ENCODE data around the gene VWA8. TPM values are rescaled to one million over a fixed set of nuclear protein-coding genes. Genes with fewer than 3 reads are reported as not detected.

The VWA8 gene
- polyA plus RNA-seq, 1 experiment: 12.4 TPM

DNA sequence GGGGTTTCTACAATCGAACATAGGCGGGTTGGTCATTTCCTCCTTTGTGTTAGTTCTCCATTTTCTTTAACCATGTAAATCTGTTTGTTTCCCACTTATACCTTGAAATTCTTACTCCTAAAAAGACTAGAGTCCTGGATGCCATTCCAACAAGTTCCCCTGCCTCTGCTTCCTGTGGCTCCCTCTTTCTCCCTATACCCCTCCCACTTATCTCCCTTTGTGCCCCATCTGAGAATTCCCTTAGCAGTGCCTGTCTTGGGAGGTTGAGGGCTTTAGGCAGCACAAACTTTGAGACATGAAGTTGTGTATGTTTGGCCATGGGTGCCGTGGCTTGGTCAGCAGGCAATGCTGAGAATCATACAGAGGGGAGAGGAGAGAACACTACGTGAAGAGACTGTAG, 327.1 kb downstream of the VWA8 start:
- TF ChIP-seq, protein P1, sequence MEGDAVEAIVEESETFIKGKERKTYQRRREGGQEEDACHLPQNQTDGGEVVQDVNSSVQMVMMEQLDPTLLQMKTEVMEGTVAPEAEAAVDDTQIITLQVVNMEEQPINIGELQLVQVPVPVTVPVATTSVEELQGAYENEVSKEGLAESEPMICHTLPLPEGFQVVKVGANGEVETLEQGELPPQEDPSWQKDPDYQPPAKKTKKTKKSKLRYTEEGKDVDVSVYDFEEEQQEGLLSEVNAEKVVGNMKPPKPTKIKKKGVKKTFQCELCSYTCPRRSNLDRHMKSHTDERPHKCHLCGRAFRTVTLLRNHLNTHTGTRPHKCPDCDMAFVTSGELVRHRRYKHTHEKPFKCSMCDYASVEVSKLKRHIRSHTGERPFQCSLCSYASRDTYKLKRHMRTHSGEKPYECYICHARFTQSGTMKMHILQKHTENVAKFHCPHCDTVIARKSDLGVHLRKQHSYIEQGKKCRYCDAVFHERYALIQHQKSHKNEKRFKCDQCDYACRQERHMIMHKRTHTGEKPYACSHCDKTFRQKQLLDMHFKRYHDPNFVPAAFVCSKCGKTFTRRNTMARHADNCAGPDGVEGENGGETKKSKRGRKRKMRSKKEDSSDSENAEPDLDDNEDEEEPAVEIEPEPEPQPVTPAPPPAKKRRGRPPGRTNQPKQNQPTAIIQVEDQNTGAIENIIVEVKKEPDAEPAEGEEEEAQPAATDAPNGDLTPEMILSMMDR (IDR thresholded peaks at IDR 0.05; ENCODE audit: low read depth, low read length): no peak
- ChIA-PET CTCF (interaction anchor here (1.2 kb wide), 1 partner anchor 174 kb away, joined by 3 read pairs; no protein-coding TSS in a partner anchor), POLR2A (interaction anchor here (0.7 kb wide), 1 partner anchor 14 kb away, joined by 3 read pairs; no protein-coding TSS in a partner anchor)
- Histone ChIP-seq H3K4me3 (ENCODE audit: low read depth, low read length) (no peak overlapping the region), H3K27me3 (ENCODE audit: control insufficient read depth, insufficient read depth, low read length) (no peaks in the 10 kb centered on the region), H3K9me3 (ENCODE audit: control insufficient read depth, insufficient read depth, low read length) (no peaks in the 10 kb centered on the region), H3K27ac (ENCODE audit: low read depth, low read length) (no peak overlapping the region)
- no peak for DNase-seq (ENCODE audit: low read depth, low spot score)

DNA sequence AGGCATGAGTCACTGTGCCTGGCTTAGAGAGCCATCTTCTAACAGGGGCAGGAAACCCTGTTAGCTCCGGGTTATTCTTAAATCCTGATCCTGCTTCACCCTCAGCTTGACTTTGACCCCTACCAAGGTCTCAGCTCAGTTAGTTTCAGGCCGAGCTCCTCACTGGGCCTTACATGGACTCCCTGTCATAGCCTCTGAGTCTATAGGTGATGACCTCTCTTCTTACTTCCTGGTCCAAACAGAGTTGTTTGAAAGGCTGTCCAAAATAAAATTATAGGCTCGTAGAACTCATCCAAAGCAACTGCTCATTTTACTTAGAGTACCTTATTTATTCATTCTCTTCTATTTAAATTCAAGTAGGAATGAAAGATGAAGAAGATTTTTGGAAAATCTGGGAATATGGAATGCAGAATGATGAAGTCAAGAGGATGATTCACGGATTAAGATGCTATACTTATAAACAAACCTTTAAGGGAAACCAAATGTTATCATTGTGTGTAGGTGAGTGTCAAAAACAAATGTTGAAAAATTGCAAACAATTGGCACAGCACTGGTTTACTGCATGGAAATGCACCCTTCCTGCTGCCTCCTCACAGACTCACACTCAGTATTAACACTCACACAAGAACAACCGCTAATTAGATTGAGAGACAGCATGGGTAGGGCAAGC, 329.5 kb downstream of the VWA8 start:
- POLR2A ChIA-PET: interaction anchor here (0.6 to 1.0 kb wide), 3 partner anchors 17 to 172 kb away, joined by 3 to 4 read pairs (median 3); no protein-coding TSS in a partner anchor
- no peaks in the 10 kb centered on the region for H3K9me3 ChIP-seq (ENCODE audit: control insufficient read depth, insufficient read depth, low read length)
- no peaks in the 10 kb centered on the region for H3K27me3 ChIP-seq (ENCODE audit: control insufficient read depth, insufficient read depth, low read length)
- no peak for DNase-seq (ENCODE audit: low read depth, low spot score)
- H3K27ac ChIP-seq (ENCODE audit: low read depth, low read length): peak overlapping the region; percentile 93
- CTCF ChIA-PET: interaction anchor here (0.8 kb wide), 1 partner anchor 173 kb away, joined by 3 read pairs; no protein-coding TSS in a partner anchor
- no peak overlapping the region for H3K4me3 ChIP-seq (ENCODE audit: low read depth, low read length)
- TF ChIP-seq, protein P1 (IDR thresholded peaks at IDR 0.05; ENCODE audit: low read depth, low read length): no peak

DNA sequence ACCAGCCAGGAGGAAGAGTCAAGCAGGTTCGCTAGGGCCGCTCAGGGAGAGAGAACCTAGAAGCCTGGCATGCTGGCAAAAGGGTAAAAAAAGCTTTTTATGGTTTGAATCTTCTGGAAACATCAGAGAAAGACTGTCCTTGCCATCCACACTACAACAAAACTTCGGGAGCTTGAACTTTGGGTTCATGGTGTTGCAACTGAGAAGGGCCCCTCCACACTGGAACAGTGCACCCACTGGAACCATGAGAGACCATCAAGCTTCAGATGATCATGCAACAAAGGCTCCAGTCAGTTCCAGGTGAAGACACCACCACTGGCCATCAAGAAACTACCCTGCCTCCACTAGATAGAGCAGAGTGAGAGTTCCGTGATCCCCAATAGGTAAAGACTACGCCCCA, 333.5 kb downstream of the VWA8 start:
- TF ChIP-seq, protein P1 (IDR thresholded peaks at IDR 0.05; ENCODE audit: low read depth, low read length): no peak
- Histone ChIP-seq H3K27ac (ENCODE audit: low read depth, low read length) (no peak overlapping the region), H3K4me3 (ENCODE audit: low read depth, low read length) (no peak overlapping the region), H3K27me3 (ENCODE audit: control insufficient read depth, insufficient read depth, low read length) (no peaks in the 10 kb centered on the region), H3K9me3 (ENCODE audit: control insufficient read depth, insufficient read depth, low read length) (no peaks in the 10 kb centered on the region)
- ChIA-PET POLR2A (no interaction called here), CTCF (interaction anchor here (0.7 kb wide), 1 partner anchor 25 kb away, joined by 3 read pairs; no protein-coding TSS in a partner anchor)
- no peak for DNase-seq (ENCODE audit: low read depth, low spot score)

DNA sequence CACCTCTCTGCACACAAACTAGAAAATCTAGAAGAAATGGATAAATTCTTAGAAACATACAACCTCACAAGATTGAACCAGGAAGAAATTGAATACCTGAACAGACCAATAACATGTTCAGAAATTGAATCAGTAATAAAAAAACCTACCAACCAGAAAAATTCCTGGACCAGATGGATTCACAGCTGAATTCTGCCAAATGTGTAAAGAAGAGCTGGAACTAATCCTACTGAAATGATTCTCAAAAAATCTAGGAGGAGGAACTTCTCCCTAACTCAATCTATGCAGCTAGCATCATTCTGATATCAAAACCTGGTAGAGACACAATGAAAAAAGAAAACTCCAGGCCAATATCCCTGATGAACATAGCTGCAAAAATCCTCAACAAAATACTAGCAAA, 336.9 kb downstream of the VWA8 start:
- Histone ChIP-seq H3K4me3 (ENCODE audit: low read depth, low read length) (no peak overlapping the region), H3K9me3 (ENCODE audit: control insufficient read depth, insufficient read depth, low read length) (no peaks in the 10 kb centered on the region), H3K27ac (ENCODE audit: low read depth, low read length) (no peak overlapping the region), H3K27me3 (ENCODE audit: control insufficient read depth, insufficient read depth, low read length) (no peaks in the 10 kb centered on the region)
- DNase-seq (ENCODE audit: low read depth, low spot score): no peak
- TF ChIP-seq, protein P1 (IDR thresholded peaks at IDR 0.05; ENCODE audit: low read depth, low read length): no peak
- POLR2A ChIA-PET: no interaction called here
- CTCF ChIA-PET: no interaction called here
